ENCODE measurements around the gene ANG. TPM values are rescaled to one million over a fixed set of nuclear protein-coding genes. Genes with fewer than 3 reads are reported as not detected.
A peak's percentile ranks its signal among the peaks of the same experiment; 100 is the strongest.
"Not testable (repeated sequence)": the region's sequence is repeated elsewhere in the genome, so short reads cannot be mapped to it uniquely, and the experiment has no call there.

ANG gene
- total RNA-seq, 1 experiment from 2014 or later, result 24.7 TPM

GRCh38 chr14:20720741-20721140, 32.2 kb downstream of the ANG start:
- Mint-ChIP-seq H3K4me3 (ENCODE audit: unreplicated experiment) (no peak overlapping the region), H3K27ac (ENCODE audit: unreplicated experiment) (peak overlapping the region; percentile 92)

DNA sequence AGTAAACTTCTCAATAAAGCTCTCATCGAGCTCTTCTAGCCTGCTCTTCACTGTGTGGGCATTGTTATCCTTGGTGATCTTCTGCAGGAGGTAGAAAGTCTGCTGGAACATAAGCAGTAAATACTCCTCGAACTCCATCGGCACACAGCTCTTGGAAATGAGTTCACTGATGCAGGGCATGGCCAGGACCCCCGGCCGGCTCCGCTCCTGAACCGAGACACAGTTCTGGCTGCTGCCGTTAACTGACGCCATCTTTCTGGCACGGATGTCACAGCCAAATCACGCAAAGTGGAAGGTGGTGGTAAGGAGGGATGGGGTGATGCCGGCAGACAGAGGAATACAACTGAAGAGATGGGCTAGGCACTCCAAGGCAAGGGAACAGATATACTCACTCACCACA, 33.5 kb downstream of the ANG start:
- no TSS peak for BruUV-seq (replicated peaks)
- H3K4me1 Mint-ChIP-seq (ENCODE audit: low read depth, unreplicated experiment), result peaks cover 22% of the 10 kb centered on the region
- no peak overlapping the region for H3K4me3 Mint-ChIP-seq (ENCODE audit: unreplicated experiment)
- TF ChIP-seq CTCF (IDR thresholded peaks at IDR 0.05; ENCODE audit: insufficient read depth in 1 of 2, low read depth in 1 of 2, low read length in 1 of 2, severe bottlenecking in 1 of 2, unreplicated experiment in 1 of 2), result no peak
- ChIA-PET CTCF (no interaction called here), POLR2A (no interaction called here)
- H3K27ac Mint-ChIP-seq (ENCODE audit: unreplicated experiment), result no peak overlapping the region
- no peaks in the 10 kb centered on the region for H3K9me3 ChIP-seq
- no peaks in the 10 kb centered on the region for H3K27me3 ChIP-seq (replicated peaks; ENCODE audit: control insufficient read depth, insufficient read depth, low read length)
- DNase-seq, result no peak
- H3K27me3 Mint-ChIP-seq (ENCODE audit: insufficient read depth, unreplicated experiment), result no peaks in the 10 kb centered on the region
- peaks cover 23% of the 10 kb centered on the region for H3K4me1 ChIP-seq
- no peak overlapping the region for H3K4me3 ChIP-seq (ENCODE audit: low read depth, low read length)
- intact Hi-C loops (cut with micrococcal nuclease; ENCODE audit: unreplicated experiment), result no loop called here
- no peaks in the 10 kb centered on the region for H3K36me3 ChIP-seq (ENCODE audit: control insufficient read depth, insufficient read depth, low read length)
- H3K9me3 Mint-ChIP-seq (ENCODE audit: unreplicated experiment), result peaks cover 15% of the 10 kb centered on the region
- peaks cover 10% of the 10 kb centered on the region for H3K36me3 Mint-ChIP-seq (ENCODE audit: insufficient read depth, unreplicated experiment)

More at GRCh38 chr14:20720741-20721140, 32.2 kb downstream of the ANG start:
- Histone ChIP-seq H3K9me3 (no peaks in the 10 kb centered on the region), H3K4me1 (peaks cover 23% of the 10 kb centered on the region), H3K4me3 (ENCODE audit: low read depth, low read length) (no peak overlapping the region), H3K27me3 (replicated peaks; ENCODE audit: control insufficient read depth, insufficient read depth, low read length) (no peaks in the 10 kb centered on the region), H3K36me3 (ENCODE audit: control insufficient read depth, insufficient read depth, low read length) (no peaks in the 10 kb centered on the region)
- Mint-ChIP-seq H3K27me3 (ENCODE audit: insufficient read depth, unreplicated experiment) (no peaks in the 10 kb centered on the region), H3K36me3 (ENCODE audit: insufficient read depth, unreplicated experiment) (peaks cover 10% of the 10 kb centered on the region), H3K9me3 (ENCODE audit: unreplicated experiment) (peaks cover 17% of the 10 kb centered on the region), H3K4me1 (ENCODE audit: low read depth, unreplicated experiment) (peaks cover 22% of the 10 kb centered on the region)
- no peak for DNase-seq
- intact Hi-C loops (cut with micrococcal nuclease; ENCODE audit: unreplicated experiment), result loop anchor here (2.0 kb wide), 1 partner anchor 14 kb away; no protein-coding TSS in a partner anchor
- BruUV-seq (replicated peaks), result no TSS peak
- TF ChIP-seq CTCF (IDR thresholded peaks at IDR 0.05; ENCODE audit: insufficient read depth in 1 of 2, low read depth in 1 of 2, low read length in 1 of 2, severe bottlenecking in 1 of 2, unreplicated experiment in 1 of 2), result no peak
- POLR2A ChIA-PET, result no interaction called here
- CTCF ChIA-PET, result no interaction called here

DNA sequence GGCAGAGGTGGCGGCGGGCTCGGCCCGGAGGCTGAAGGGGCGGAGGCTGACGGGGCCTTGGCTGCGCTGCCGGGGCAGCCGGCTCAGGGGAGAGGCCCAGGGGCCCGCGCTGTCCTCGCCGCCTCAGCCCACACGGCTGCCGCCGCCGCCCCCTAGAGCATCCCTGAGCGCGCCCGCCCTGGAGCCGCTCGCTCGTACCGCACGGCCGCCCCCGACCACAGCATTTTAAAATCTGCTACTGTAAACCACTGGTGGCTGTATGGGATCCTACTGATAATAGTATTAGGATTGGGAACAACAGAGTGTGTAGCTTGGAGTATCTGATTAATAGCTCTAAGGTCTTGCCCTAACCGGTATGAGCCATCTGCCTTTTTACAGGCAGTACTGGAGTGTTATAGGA, 34.9 kb downstream of the ANG start:
- Mint-ChIP-seq H3K36me3 (ENCODE audit: insufficient read depth, unreplicated experiment) (peaks cover 10% of the 10 kb centered on the region), H3K9me3 (ENCODE audit: unreplicated experiment) (peaks cover under 1% of the 10 kb centered on the region), H3K27me3 (ENCODE audit: insufficient read depth, unreplicated experiment) (no peaks in the 10 kb centered on the region), H3K4me1 (ENCODE audit: low read depth, unreplicated experiment) (peaks cover 16% of the 10 kb centered on the region), H3K27ac (ENCODE audit: unreplicated experiment) (no peak overlapping the region), H3K4me3 (ENCODE audit: unreplicated experiment) (no peak overlapping the region)
- POLR2A ChIA-PET, result no interaction called here
- H3K4me3 ChIP-seq (ENCODE audit: low read depth, low read length), result no peak overlapping the region
- H3K27me3 ChIP-seq (replicated peaks; ENCODE audit: control insufficient read depth, insufficient read depth, low read length), result no peaks in the 10 kb centered on the region
- CTCF ChIA-PET, result interaction anchor here (0.6 to 1.0 kb wide), 2 partner anchors 10 to 113 kb away, joined by 3 to 4 read pairs; no protein-coding TSS in a partner anchor
- BruUV-seq (replicated peaks), result no TSS peak
- H3K9me3 ChIP-seq, result no peaks in the 10 kb centered on the region
- no peak for TF ChIP-seq CTCF (IDR thresholded peaks at IDR 0.05; ENCODE audit: insufficient read depth in 1 of 2, low read depth in 1 of 2, low read length in 1 of 2, severe bottlenecking in 1 of 2, unreplicated experiment in 1 of 2)
- H3K36me3 ChIP-seq (ENCODE audit: control insufficient read depth, insufficient read depth, low read length), result no peaks in the 10 kb centered on the region
- intact Hi-C loops (cut with micrococcal nuclease; ENCODE audit: unreplicated experiment), result no loop called here
- H3K4me1 ChIP-seq, result peaks cover 21% of the 10 kb centered on the region
- no peak for DNase-seq

GRCh38 chr14:20726121-20726520, 37.6 kb downstream of the ANG start:
- H3K9me3 ChIP-seq; DNase-seq; H3K4me3 Mint-ChIP-seq (ENCODE audit: unreplicated experiment); POLR2A ChIA-PET; H3K9me3 Mint-ChIP-seq (ENCODE audit: unreplicated experiment); H3K4me3 ChIP-seq (ENCODE audit: low read depth, low read length); H3K27ac Mint-ChIP-seq (ENCODE audit: unreplicated experiment); H3K27me3 ChIP-seq (replicated peaks; ENCODE audit: control insufficient read depth, insufficient read depth, low read length); H3K4me1 ChIP-seq; BruUV-seq (replicated peaks); intact Hi-C loops (cut with micrococcal nuclease; ENCODE audit: unreplicated experiment); CTCF ChIA-PET; H3K36me3 Mint-ChIP-seq (ENCODE audit: insufficient read depth, unreplicated experiment); H3K27me3 Mint-ChIP-seq (ENCODE audit: insufficient read depth, unreplicated experiment); H3K4me1 Mint-ChIP-seq (ENCODE audit: low read depth, unreplicated experiment); H3K36me3 ChIP-seq (ENCODE audit: control insufficient read depth, insufficient read depth, low read length): not testable (repeated sequence)
